Amniotic epithelial cell (primary cell): ENCODE measurements around the gene KLF7.
A peak's percentile ranks its signal among the peaks of the same experiment; 100 is the strongest.

Source experiments
- DNase-seq: peaks from one replicate; pipeline ENCODE4 v3.0.0-alpha.2; 2010; ENCODE audit warnings: low read depth

The KLF7 gene

GRCh38 chr2:207167099-207167923 is 1.6 kb upstream of the KLF7 start:
- peak; percentile 74 for DNase-seq

- peak; percentile 77 for DNase-seq
Observed at GRCh38 chr2:207166349-207167098, 776 bp upstream of the KLF7 start.

GRCh38 chr2:207166039-207166348 is 246 bp upstream of the KLF7 start:
- peak; percentile 100 for DNase-seq

DNA sequence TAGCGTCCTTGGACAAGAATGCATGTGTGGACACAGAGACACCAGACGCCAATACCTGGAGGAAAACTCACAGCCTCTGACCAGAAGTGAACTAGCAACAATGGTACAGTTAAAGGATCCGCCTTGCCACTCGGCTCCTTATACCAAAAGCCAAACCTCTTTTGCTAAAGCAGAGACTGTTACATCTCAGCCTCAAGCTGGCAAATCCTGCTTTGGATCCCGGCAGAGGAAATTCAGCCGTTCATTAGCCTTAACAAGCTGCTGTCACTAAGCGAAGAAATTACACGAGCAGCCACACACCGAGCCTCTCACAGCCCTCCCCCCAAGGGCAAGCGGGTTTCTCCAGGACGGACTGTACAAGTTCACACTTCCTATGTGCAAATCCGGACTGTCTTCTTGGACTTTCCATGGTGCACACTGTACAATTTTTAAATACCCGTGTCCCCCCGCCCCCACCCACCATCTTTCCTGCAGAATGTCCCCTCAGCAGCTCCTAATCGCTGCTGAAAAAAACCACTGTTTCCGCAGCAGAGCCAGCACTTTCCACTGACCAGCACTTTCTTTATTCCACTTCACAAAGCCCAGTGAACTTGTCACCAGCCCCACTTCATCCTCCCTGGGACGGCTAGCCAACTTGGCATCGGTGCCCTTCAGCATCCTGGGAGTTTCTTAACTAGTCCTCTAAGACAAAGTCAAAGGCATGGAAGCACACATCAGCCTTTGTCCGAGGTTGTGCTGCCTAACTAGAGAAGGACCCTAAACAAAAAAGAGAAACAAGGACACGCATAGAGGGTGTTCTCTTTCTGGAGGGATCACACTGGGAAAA is 1.5 kb downstream of the KLF7 start:
- DNase-seq: peak; percentile 57

- DNase-seq: no peak
Observed at GRCh38 chr2:207163756-207164005, 2.1 kb downstream of the KLF7 start.

- peak; percentile 89 for DNase-seq
Observed at GRCh38 chr2:207163053-207163755, 2.5 kb downstream of the KLF7 start.

DNA sequence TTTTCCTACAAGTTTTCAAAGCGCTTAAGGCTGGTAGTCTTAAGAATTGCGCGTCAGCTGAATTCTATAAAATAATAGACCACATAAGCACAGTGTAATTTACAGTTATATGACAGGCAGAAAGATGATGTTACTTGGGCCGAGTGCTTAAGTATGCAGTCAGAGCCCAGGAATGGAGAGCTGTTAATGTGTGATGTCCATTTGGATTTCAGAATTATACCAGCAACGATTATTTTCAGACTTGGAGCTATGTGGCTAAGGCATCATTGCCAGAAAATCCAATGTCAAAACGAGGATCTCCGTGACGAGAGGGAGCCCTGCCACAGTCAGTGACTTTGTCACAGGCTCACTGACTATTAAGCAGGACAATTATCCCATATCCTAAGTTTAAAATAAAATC is 3.4 kb downstream of the KLF7 start:
- DNase-seq: peak; percentile 50

- peak; percentile 74 for DNase-seq
Observed at GRCh38 chr2:207161247-207162123, 4.3 kb downstream of the KLF7 start.

DNA sequence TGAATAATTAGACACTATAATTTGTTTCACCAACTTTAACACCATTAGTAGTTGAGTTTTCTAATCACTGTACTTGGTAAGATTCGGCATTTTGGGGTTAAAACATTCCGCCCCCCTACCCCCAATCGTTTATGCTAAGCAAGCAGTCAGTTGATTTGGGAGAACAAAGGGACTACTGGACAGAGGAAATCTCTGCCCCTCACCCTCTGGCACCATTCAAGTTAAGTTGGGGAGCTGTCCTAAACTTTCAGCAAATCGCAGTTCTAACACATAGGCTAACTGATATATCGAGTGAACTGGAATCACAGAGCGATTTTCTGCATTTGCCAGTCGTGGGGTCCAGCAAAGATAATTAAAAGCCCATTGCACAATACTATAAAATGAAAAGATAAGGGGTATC is 5.6 kb downstream of the KLF7 start:
- peak; percentile 52 for DNase-seq

DNA sequence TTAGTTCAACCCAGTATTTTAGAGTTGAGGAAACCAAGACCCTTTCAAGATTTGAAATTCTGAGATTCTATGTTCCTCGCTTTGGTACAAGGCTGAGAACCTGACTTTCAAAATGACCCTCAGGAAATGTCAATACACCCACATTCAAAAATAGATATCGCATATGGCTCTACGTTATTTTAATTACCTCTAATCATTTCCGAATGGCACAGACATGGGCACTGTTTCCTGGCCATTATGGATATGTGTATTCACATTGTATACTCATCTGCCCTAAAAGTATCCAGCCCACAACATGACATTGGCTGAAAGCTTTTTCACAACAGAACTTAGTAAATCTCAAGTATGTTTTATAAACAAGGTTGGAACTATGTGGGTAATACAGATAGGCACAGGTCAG is 6.7 kb downstream of the KLF7 start:
- DNase-seq: no peak

DNA sequence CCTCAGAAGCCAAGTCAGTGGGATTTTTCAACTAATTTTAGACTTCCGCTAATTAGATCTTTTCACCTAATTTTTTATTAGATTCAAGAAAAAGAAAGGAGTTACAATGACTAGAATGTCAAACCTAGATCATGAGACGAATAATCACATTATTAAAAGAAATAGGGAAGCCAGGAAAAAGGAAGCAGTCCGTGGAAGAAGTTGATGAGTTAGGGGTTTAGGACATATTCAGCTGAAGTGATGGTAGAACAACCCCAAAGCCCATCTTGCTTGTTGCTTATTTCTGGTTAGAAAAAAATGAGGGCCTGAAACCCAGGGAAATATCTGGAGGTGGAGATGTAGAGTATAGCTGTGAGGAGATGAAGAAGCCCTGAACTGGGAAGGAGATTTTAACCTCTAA is 8.0 kb downstream of the KLF7 start:
- DNase-seq: no peak

GRCh38 chr2:207157162-207157481 is 8.6 kb downstream of the KLF7 start:
- no peak for DNase-seq

DNA sequence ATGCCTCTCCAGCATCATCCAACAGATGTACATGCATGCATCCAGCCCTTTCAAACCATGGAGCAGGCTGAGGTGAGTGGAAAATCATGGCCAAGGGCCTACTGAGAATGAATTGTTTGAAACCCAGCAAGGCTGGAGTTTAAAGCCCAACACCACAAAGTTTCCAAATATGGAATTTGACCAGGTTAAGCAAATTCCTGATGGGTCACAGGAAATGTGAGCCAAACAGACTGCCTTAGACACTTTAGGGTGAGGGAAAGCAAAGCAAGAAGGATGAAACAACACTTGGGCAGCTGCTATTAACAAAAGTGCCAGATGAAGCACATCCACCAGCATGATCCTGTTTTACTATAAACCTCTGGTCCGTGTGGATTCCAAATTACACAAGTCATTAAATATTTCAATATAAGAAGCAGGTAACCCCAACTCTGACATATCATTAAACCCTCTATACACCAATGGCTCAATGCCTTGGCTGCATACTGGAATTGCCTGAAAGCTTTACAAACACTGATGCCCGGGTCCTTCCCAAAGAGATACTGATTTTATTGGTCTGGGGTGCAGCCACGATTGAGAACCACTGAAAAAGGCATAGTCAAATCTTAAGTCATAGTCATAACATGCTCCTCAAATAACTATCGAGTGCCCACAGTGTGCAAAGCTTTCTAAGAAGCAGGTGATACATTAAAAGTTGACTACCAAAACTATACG is 9.1 kb downstream of the KLF7 start:
- DNase-seq: no peak

DNA sequence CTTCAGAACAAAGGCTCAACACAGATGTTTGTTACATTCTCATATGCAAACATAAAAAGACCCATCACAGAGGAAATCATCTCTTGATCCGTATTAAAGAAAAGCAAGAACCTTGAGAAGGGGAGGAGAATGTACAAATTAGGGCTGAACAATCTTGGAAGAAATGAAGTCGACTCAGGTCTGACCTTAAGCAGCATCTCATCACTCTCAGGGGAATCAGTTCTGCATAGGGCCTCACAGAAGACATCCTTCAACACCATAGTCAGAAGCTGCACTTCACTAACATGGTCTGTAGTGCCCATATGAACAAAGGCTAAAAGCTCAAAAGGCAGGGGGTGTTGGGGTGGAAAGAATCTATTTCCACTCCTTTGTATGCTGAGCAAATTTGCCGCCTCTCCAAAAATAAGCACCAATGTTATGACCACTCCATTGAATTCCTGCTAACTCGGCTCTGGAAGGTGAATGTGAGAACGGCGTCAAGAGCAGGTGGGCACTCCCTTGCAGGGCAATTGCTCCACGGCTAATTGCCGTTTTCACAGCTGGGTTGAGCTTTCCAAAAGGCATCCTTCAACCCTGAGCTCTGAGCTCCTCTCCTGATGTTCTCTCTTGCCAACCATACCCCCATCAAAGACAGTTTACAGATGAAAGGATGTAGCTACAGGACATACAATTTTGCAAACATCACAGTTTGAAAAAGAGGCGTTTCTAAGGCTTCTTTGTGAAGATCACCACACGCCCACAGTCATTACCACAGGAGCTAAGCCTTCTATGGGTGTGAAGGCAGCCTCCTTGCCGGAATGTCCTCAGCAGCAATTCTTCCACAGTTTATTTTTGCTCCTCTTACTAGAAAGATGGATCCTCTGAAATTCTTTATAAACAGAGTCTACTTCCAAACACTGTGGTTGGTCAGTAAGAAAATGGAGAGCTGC is 10.0 kb downstream of the KLF7 start:
- DNase-seq: no peak

- no peak for DNase-seq
Observed at GRCh38 chr2:207154556-207155510, 10.9 kb downstream of the KLF7 start.

- DNase-seq: no peak
Observed at GRCh38 chr2:207153266-207153975, 12.3 kb downstream of the KLF7 start.

GRCh38 chr2:207151048-207151447 is 14.7 kb downstream of the KLF7 start:
- DNase-seq: no peak

DNA sequence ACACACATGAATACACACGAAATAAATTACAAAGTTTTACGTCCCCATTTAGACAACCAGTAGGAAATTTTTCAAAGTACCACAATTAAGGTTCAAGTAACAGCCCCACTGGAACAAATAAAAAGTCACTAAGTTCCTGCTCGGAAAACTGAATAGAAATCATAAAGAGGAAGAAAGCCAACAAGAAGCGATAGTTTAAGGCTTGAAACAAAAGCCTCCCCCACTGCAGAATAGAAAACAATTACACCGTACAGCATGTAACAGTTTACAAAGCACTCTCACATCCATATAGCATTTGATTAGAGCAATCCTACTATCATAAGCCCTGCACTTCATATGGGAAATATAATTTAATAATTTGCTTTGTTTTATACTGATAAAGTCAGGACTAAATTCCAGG is 15.5 kb downstream of the KLF7 start:
- no peak for DNase-seq
